Epithelial cell of proximal tubule (primary cell): ENCODE results near the gene TBL1XR1. TPM values are rescaled to one million over a fixed set of nuclear protein-coding genes. Genes with fewer than 3 reads are reported as not detected.
"Not testable (repeated sequence)": the region's sequence is repeated elsewhere in the genome, so short reads cannot be mapped to it uniquely, and the experiment has no call there.

Experiments used
- DNase-seq: peaks from one replicate; pipeline ENCODE4 v3.0.0-alpha.2; 2011; ENCODE audit warnings: low read depth
- H3K4me3 ChIP-seq: 2 replicates; pipeline ENCODE4 v1.5.1; 2011; ENCODE audit warnings: low read depth, mild to moderate bottlenecking, low read length
- total RNA-seq: library from RNA; depleted of rRNA; stranded (reverse); fragments of >200 nt; gene quantifications from 2 replicates; pipeline ENCODE4 v1.2.3, GENCODE V29; 2015
- TF ChIP-seq, protein P1 (sequence below): conservative IDR thresholded peaks from 2 replicates; pipeline ENCODE4 v1.5.1; 2012; ENCODE audit warnings: low read depth, mild to moderate bottlenecking, low read length

TBL1XR1 gene
- total RNA-seq, 1 donor from 2014 or later, result 61.2 TPM

DNA sequence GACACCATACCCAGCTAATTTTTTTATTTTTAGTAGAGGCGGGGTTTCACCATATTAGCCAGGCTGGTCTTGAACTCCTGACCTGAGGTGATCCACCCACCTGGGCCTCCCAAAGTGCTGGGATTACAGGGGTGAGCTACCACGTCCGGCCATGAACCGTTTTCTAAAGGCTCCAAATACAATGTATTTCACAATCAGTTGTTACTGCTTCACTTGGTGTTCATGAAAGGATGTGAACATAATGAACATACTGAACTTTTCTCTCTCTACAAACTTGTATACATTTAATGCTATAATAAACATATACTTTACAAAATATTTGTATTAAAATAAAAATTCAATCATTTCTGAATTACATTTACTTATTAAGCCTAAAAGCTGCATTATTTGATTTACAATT, 28.9 kb downstream of the TBL1XR1 start:
- H3K4me3 ChIP-seq, result no peak overlapping the region
- DNase-seq, result no peak
- TF ChIP-seq, protein P1, sequence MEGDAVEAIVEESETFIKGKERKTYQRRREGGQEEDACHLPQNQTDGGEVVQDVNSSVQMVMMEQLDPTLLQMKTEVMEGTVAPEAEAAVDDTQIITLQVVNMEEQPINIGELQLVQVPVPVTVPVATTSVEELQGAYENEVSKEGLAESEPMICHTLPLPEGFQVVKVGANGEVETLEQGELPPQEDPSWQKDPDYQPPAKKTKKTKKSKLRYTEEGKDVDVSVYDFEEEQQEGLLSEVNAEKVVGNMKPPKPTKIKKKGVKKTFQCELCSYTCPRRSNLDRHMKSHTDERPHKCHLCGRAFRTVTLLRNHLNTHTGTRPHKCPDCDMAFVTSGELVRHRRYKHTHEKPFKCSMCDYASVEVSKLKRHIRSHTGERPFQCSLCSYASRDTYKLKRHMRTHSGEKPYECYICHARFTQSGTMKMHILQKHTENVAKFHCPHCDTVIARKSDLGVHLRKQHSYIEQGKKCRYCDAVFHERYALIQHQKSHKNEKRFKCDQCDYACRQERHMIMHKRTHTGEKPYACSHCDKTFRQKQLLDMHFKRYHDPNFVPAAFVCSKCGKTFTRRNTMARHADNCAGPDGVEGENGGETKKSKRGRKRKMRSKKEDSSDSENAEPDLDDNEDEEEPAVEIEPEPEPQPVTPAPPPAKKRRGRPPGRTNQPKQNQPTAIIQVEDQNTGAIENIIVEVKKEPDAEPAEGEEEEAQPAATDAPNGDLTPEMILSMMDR, result no peak

DNA sequence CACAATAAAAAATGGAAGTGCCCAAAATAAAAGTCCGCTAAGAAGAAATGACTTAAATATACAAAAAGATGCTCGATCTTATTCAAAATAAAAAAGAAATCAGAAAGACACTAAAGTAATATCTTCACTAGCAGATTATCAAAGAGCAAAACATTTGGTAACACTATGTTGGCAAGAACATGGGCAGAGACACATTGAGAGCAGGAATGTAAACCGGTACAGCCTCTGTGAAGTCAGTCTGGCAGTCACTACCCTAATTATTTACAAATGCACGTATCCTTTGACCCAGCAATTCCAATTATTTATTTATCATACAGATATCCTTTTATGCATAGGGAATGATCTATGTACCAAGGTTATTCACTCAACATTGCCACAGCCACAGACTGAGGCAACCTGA, 34.5 kb downstream of the TBL1XR1 start:
- no peak overlapping the region for H3K4me3 ChIP-seq
- no peak for DNase-seq

DNA sequence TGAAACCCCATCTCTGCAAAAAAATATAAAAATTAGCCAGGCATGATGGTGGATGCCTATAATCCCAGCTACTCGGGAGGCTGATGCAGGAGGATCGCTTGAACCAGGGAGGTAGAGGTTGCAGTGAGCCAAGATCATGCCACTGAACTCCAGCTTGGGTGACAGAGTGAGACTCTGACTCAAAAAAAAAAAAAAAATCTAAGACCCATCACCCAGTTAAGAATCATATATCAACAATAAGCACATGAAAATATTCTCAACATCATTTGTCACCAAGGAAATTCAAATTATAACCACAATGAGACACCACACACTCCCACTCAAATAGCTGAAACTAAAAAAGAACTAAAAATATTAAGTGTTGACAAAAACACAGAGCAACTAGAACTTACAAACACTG, 35.7 kb downstream of the TBL1XR1 start:
- not testable (repeated sequence) for DNase-seq, H3K4me3 ChIP-seq

More for the DNA sequence above, 34.5 kb downstream of the TBL1XR1 start:
- TF ChIP-seq, protein P1, result no peak

DNA sequence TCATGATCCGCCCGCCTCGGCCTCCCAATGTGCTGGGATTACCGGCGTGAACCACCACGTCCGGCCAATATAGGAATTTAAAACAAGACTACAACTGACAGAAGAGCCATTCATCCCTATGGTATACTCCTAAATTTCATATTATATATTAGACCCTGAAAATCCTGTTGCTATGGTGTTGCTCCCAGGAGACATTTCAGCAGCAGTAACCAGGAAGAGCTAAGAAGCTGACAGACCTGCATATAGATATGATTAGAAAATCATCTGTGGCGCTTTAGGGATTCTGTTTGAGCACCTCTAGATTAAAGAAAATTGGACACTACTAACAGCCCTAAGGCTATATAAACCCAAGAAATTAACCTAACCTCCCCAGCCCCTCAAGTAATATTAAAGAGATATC, 38.8 kb downstream of the TBL1XR1 start:
- DNase-seq, result no peak
- TF ChIP-seq, protein P1, result no peak

DNA sequence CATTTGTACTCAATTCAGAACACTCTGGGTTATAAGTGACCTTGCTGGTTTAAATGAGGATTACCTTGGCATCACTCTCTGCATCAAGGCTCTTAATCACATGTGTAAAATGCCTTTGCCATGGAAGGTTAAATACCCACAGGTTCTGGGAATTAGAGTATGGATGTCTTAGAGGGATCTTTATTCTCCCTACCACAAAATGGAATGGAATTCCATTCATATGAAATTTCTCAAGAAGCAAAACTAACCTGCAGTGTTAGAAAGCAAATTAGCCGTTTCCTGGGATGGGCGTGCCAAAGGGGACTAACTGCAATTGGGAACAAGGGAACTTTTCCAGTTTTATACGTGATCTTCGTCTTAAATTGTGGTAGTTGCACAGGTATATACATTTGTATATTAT, 39.8 kb downstream of the TBL1XR1 start:
- TF ChIP-seq, protein P1, result no peak
- H3K4me3 ChIP-seq, result no peak overlapping the region

More for the DNA sequence above, 38.8 kb downstream of the TBL1XR1 start:
- H3K4me3 ChIP-seq, result no peak overlapping the region

DNA sequence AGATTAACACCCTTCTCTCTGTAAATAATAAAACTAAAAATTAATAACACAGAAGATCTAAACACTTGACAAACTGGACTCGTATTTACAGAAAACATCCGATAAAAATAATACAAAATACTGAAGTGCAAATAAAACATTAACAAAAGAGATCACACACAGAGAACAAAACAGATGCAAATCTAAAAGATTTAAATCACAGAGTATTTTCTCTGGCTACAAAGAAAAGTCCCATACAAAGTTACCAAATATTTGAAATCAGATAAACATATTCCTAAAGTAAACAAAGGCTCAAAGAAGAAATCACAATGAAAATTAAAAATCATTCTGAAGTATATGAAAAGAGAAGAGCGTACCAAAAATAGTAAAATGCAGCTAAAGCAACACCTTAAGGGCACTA, 42.5 kb downstream of the TBL1XR1 start:
- DNase-seq, result no peak
- TF ChIP-seq, protein P1, result no peak
- no peak overlapping the region for H3K4me3 ChIP-seq

More for the DNA sequence above, 39.8 kb downstream of the TBL1XR1 start:
- DNase-seq, result no peak

DNA sequence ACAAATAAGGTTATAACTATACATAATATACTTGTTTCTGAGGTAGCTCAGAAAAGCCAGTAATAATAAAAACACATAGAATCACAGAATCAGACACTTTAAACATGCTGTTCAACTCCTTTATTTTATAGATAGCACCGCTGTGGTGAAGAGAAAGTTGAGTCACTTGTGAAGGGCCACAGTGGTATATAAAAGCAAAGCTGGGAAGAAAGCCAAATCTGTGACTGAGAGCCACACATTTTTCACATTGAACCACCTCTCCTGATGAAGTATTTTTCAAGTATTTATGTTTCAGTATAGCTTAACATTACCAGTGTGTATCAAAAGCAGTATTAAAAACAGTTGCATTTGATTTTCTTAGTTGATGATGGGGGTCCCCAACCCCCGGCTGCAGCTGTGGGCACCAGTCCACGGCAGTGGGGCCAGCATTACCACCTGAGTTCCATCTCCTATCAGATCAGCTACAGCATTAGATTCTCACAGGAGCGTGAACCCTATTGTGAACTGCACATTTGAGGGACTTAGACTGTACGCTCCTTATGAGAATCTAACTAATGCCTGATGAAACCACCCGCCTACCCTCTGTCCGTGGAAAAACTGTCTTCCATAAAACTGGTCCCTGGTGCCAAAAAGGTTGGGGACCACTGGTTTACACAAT, 46.2 kb downstream of the TBL1XR1 start:
- DNase-seq, result peak; percentile 58
- H3K4me3 ChIP-seq, result no peak overlapping the region
- TF ChIP-seq, protein P1, result no peak
